Activated effector memory CD4-positive, alpha-beta T cell treated with anti-CD3 and anti-CD28 coated beads, Interleukin-2, amount 50 U/mL, for 16 hours (primary cell): ENCODE data around the gene PDE4DIP.
"Not testable (repeated sequence)": the region's sequence is repeated elsewhere in the genome, so short reads cannot be mapped to it uniquely, and the experiment has no call there.

ENCODE experiments used
- DNase-seq: peaks from one replicate; pipeline ENCODE4 v3.0.0-alpha.2; 2020

Gene PDE4DIP

DNA sequence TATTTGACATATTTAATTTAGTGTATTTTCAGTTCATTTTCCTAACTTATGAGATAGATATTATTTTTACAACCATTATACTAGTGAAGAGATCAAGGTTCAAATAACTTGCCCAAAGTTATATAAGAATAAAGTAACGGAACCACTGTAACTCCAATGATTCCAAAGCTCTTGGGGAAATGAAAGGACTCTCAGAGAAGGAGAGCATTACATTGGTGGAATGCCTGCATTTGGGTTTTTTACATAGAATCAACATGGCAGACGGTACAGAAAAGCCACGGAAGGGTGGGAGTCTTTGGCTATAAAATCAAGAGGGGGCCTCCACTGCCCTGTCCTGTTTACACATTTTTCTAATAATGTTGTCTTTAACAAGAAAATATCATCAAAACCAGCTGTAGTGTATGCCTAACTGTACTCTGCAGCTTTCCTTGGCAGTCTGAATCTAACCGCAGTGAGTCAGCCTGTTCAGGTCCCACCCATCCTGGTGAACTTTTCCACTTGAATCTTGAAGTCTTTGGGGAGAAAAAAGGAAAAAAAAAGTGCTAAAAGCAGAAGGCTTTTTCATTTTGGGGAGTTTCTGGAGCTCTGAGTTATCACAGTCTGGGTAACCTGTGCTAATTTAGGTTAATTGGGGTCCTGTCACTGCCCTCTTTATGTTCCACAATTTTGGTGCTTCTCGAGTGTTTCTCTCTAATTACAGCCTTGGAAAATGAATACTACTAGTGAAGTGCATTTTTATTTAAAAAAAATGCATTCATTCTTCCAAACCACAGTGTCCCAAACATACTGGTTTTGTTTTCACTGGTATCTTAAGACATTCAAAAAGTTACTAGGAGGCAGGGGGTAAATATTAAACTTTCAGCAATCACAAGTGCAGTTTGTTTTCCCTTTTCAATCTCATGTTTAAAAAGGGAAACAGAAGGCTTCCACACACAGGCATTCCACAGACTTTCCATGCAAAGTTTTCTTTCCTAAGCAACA, 30.5 kb downstream of the PDE4DIP start:
- not testable (repeated sequence) for DNase-seq

GRCh38 chr1:148879812-148880416, 35.7 kb downstream of the PDE4DIP start:
- not testable (repeated sequence) for DNase-seq

DNA sequence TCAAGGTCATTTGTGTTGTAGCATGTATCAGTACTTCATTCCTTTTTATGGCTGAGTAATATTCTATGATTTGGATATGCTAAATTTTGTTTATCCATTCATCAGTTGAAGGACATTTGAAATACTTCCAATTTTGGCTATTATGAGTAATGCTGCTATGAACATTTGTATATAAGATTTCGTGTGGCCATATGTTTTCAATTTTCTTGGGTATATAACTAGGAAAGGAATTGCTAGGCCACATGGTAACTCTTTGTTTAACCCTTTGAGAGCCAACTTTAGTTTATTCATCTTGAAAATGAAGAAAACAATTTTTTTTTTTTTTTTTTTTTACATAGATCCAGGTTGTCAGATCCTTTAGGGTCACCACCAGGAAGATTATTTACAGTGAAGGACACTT, 37.0 kb downstream of the PDE4DIP start:
- not testable (repeated sequence) for DNase-seq

DNA sequence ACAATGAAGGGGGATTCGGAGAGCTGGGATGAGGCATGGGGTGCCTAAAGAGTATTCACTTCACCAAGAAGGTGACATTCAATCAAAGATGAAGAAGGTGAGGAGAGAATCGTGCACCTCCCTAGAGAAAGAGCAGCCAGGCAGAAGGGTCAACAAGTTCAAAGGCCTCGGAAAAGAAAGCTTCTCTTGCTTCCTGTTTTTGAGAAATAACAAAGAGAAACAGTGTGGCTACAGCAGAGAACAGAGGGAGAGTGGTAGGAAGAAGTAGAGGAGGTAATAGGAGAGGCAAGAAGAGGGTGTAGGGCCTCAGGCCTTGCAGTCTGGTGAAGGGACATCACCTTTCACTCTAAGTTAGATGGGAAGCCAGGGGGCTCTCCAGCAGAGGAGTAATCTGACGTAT, 41.0 kb downstream of the PDE4DIP start:
- DNase-seq, result not testable (repeated sequence)

GRCh38 chr1:148886293-148886692, 42.1 kb downstream of the PDE4DIP start:
- not testable (repeated sequence) for DNase-seq

DNA sequence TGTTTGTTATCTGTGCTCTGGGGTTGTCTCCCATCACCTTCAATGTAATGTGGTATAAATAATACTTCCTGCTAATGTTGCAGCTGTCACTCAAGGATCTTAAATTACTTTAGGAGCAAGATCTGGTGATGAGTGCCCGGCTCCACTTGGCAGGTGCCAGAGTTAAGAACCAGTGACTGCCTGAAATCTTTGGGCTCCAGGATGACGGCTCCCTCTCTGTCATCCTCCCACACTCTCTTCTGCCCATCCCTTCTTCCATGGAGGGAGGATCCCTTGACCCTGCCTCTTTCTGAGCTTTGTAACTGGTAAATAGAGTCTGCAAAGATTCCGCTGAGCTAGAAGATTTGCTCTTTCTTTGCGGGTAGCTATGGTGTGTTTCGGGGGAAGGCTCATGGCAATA, 44.4 kb downstream of the PDE4DIP start:
- not testable (repeated sequence) for DNase-seq

DNA sequence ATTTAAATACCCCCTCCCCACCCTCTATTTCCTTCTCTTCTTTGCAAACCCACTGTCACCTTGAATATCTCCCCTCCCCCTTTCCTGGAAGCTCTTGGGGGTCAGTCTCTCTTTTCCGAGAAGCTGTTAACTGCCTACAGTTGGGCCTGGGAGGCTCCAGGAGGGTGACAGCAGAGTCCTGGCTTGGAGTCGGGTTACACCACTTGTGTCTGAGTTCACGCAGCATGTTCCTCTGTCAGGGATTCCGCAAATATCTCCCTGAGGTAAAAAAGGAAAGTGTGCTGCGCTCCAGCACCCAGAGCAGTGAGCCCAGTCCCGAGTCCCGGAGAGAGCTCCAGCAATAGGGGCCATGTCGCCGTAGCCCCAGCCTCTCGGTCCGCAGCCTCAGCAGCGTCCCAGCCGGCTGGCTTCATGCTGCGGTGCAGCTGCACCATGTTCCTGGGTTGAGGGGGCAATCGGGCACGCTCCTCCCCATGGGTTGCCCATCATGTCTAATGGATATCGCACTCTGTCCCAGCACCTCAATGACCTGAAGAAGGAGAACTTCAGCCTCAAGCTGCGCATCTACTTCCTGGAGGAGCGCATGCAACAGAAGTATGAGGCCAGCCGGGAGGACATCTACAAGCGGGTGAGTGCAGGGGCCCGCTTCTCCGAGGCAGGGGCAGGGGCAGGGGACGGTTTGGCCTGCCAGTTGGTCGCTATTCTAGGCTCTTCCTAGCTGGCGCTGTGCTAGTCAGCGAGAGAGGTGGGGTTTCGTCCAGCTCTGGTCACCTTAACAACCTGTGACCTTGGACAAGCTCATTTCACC, 45.2 kb downstream of the PDE4DIP start:
- not testable (repeated sequence) for DNase-seq

GRCh38 chr1:148890075-148890568, 45.9 kb downstream of the PDE4DIP start:
- not testable (repeated sequence) for DNase-seq

DNA sequence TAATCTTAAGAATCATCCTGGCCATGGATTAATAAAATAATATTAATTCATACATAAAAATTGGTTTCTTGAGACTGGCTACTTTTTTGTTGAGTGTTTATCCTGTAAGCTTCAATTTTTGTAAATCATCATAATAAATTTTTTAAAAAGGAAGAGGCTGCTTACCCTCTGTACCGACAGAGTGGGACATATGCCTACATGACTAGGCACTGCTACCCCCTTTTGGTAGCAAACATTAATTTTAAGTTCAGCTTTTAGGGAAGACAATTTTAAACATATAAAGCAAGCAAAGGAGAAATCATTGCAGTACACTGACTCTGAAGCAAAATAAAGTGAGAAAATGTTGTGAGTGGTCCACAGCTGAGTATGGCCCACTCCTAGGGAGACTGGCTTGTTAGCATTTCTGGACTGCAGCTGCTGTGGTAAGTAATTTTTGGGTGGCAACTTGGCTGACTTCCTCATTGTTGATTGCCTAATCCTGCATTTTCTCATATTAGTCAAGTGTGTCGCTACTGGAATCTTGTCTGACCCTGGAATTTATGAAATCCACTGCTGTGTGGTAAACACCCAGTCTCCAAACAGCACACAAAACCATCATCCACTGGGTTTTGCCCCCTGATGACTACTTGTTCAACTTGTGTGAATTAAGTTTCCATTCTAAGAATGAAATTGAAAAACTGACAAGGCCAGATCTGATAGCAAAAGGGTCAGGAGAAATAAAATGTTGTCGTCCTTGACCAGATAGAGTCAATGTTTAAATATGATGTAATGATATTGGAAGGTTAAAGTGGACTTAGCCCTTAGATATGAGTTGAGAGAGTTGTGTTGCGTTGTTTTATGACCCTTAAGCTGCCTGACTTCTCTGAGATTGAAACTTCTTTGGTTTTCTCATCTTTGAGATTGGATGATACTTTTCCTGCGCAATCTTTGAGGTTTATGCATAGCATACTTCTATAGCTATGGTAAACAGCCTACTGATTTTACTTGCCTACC, 50.4 kb downstream of the PDE4DIP start:
- not testable (repeated sequence) for DNase-seq

- not testable (repeated sequence) for DNase-seq
Measured at GRCh38 chr1:148900026-148900425, 55.8 kb downstream of the PDE4DIP start.

- DNase-seq, result not testable (repeated sequence)
Measured at GRCh38 chr1:148900691-148901090, 56.5 kb downstream of the PDE4DIP start.

DNA sequence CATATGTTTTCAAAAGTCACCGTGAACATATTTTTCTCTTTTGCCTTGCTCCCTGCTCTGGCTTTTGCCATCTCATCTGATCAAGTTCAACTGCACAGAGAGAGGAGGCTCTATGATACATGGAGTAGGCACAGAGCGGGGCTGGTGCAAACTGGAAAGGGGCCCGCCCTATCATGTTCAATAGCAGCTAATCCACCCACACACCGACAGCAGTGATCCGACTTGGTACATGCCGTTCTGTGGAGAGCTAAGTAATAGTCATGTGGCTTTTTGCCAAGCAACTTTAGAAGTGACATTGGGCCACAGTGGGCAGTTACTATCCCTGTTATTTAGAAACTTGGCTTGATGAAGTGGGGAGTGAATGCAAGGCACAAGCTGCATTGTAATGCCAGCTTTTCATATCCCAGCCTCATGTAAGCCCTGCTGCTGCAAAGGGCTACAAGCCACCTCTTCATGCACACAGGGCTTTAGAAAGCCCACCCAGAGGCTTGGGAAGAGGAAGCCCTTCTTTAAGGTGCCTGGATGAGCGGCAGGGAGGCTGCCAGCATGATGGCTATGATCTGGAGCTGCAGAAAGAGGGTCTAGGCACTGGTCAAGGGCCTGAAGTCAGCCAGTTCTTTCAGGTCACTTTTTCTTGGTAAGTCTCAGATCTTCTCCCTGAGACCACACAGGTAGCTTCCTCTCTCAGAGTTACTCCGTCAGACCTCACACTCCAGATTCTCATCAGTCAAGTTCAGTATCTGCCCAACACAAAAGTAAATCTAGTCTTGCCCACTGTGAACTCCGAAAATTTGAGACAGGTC, 57.1 kb downstream of the PDE4DIP start:
- not testable (repeated sequence) for DNase-seq

- not testable (repeated sequence) for DNase-seq
Measured at GRCh38 chr1:148901953-148902341, 57.7 kb downstream of the PDE4DIP start.

DNA sequence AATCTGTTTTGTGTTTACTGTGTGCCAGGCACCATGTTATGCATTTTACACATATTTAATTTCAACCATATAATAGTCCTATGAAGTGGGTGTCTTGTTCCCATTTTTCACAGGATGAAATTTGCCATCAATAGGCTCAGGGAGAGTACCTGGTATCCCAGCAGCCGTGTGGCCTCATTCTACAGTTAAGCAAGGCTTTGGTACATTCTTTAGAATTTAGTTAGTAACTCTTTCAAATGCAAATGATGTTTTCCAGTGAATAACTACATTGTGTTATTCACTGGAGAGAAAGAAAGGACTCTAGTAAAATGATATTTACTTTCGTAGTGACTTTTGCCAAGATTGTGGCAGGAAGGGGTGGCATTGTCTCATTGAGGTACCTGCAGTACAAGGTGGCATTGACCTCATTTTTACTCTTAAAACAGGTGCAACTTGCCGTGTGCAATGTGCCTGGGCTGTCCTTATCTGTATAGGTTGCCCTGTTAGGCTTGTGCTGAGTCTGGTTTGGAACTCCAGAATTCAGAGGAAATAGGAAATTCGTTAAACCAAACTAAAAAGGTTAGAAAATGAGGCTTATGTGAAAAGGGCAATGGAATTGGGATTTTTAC, 65.1 kb downstream of the PDE4DIP start:
- not testable (repeated sequence) for DNase-seq

DNA sequence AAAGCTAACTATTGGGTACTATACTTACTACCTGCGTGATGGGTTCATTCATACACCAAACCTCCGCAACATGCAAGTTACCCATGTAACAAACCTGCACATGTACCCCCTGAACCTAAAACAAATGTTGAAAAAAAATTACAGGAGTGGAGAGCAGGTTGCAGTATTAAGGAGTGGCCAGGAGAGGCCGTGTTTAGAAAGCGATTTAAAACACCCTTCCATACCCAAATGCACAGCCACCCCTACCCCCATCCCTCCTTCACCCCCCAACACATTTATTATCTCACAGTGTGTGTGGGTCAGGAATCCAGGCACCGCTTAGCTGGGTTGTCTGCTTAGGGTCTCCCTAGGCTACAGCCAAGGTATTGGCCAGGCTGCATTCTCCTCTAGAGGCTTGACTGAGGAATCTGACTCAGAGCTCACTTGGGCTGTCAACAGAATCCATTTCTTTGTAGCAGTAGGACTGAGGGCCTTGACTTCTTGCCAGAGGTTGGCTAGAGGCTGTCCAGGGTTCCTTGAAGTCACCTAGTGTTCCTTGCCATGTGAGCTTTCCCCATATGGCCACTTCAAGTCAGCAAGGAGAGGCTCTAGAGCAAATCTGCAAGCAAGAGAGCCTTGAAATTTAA, 67.2 kb downstream of the PDE4DIP start:
- not testable (repeated sequence) for DNase-seq

- not testable (repeated sequence) for DNase-seq
Measured at GRCh38 chr1:148916222-148916621, 72.0 kb downstream of the PDE4DIP start.

GRCh38 chr1:148916695-148917348, 72.6 kb downstream of the PDE4DIP start:
- DNase-seq, result not testable (repeated sequence)

- DNase-seq, result not testable (repeated sequence)
Measured at GRCh38 chr1:148918836-148919447, 74.7 kb downstream of the PDE4DIP start.

GRCh38 chr1:148921047-148921446, 76.8 kb downstream of the PDE4DIP start:
- DNase-seq, result not testable (repeated sequence)
